Activated CD8-positive, alpha-beta memory T cell treated with anti-CD3 and anti-CD28 coated beads for 48 hours (primary cell): Measurements from ENCODE around the gene CROT.
"Not testable (repeated sequence)": the region's sequence is repeated elsewhere in the genome, so short reads cannot be mapped to it uniquely, and the experiment has no call there.

Experiments used
- DNase-seq, 3 experiments: peaks; one replicate each; pipeline ENCODE4 v3.0.0-alpha.2; 2020; ENCODE audit warnings: low read depth in 2 of 3, low spot score in 2 of 3

Gene CROT, protein sequence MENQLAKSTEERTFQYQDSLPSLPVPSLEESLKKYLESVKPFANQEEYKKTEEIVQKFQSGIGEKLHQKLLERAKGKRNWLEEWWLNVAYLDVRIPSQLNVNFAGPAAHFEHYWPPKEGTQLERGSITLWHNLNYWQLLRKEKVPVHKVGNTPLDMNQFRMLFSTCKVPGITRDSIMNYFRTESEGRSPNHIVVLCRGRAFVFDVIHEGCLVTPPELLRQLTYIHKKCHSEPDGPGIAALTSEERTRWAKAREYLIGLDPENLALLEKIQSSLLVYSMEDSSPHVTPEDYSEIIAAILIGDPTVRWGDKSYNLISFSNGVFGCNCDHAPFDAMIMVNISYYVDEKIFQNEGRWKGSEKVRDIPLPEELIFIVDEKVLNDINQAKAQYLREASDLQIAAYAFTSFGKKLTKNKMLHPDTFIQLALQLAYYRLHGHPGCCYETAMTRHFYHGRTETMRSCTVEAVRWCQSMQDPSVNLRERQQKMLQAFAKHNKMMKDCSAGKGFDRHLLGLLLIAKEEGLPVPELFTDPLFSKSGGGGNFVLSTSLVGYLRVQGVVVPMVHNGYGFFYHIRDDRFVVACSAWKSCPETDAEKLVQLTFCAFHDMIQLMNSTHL

DNA sequence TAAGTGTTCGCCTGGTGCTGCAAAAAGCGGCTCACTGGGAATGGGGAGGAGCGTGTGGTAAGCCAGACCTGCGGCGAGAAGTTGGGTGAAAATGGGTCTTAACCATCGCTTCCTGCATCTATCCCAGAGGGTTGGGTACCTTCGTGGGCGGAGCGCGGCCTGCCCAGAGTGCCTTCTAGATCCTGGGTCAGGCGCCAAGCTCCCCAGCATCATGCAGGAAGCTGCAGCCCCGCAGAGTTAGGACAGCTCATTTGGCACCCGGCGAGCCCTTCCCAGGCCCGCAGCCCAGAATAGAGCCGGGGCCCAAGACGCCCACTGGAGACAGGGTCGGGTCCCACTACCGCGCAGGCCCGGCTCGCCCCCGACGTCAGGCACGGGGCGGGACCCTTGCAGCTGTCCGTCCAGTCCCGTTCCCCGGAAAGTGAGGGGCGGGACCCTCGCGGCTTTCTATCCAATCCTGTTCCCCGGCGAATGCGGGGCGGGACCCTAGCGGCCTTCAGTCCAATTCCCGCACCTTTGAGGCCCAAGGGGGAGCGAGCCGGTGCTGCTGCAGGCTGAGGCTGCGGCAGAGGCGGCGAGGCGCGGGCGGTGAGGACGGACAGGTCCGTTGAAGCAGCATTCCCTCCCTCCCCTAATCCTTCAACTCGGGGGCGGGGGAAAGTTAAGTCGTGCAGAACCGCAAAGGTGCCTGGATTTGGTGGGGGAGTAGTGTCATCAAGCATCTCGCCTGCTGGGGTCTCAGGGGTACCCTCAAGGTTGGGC lies at the start of gene CROT:
CROT (plus strand) TSS at position 499 of the 762 bp plus-strand sequence. CDS start 3,405 bp downstream, outside the sequence.
- DNase-seq = peak; percentile 72 to 86 (median 77)

DNA sequence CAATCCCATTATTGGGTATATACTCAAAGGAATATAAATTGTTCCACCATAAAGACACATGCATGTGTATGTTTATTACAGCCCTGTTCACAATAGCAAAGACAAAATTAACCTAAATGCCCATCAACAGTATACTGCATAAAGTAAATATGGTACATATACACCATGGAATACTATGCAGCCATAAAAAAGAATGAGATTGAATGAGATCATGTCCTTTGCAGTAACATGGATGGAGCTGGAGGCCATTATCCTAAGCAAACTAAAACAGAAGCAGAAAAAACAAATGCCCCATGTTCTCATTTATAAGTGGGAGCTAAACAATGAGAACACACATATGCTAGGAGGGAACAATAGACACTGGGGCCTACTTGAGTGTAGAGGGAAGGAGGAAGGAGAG lies 44.7 kb upstream of the CROT start:
- no peak for DNase-seq

DNA sequence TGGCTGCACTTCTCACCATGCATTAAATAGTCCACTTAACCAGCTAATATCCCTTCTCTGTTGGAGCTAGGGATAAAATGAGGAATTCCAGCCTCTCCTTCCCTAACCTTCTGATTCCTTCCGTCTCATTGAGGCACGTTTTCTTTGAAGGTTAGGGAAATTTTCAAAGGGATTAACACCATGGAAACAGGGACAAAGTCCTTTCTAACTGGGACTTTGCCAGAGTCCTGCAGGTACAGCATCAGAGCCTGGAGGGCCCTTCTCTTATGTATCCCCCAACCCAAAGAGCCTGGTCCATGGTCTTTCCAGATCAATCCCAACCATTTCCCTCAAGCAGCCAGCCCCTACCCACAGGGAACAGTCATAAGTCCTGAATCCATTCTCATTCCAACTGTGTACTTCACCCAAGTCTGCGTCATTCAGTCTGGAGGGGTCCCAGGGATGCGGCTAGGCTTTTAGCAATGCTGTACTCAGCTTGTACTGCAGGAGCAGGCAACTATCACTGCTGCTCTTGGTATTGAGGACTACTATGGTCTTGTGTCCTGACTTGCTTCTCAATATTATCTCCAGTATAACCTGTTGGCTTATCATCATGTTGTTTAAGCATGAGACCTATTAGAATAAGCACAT lies 34.6 kb upstream of the CROT start:
- no peak for DNase-seq

DNA sequence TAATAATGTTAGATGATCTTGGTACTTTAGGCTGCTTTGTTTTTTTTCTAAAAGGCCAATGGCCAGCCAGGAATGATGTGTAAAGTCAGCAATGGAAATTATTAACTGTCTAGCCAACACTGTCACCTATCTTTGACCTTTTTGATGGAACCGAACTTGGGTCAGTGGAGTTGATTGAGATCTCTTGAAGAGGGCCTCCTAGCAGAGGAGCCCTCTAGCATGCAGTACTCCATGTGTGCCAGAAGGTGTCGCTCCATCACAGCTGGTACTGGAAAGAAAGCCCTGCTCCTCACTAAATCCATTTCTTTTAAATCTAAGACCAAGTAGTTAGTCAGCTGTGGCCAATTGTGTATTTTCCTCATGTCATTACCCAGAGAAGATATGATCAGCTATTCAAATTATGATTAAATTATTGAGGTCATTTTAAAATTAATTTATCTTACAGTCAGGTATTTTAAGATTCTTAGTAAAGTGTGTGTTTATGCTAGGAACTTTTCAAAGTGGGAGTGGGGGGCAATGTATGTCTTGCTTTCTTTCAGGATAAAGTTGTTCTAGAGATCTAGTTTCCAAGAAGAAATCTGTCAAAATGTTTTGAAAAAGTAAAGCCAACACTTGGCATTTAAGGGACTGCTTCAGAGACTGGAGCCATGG lies 33.1 kb upstream of the CROT start:
- DNase-seq = peak in 2 of 3 experiments; percentile 14 to 36

DNA sequence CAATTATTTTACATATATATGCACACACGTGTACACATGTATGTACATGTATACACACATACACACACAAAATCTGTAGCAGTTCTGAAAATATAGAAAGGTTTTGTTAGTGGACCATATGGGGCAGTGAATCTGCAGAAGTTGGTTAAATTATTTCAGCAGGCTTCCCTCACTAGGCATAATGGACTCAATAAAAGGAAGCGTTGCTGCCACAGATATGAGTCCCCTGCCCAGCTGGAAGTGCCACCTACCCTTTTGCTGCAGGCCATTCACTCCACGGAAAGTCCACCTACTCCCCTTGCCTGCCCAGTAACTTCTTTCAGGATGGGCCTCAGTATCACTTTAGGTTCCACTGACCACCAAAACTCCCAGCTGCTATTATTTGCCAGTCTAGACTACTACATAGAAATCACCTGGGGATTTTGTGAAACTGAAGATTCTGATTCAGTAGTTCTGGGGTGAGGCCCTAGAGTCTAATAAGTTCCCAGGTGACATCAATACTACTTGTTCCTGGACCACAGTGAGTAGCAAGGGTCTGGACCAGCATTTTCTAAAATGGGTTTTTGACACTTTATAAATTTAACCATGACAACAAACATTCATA lies 29.3 kb upstream of the CROT start:
- DNase-seq = no peak

DNA sequence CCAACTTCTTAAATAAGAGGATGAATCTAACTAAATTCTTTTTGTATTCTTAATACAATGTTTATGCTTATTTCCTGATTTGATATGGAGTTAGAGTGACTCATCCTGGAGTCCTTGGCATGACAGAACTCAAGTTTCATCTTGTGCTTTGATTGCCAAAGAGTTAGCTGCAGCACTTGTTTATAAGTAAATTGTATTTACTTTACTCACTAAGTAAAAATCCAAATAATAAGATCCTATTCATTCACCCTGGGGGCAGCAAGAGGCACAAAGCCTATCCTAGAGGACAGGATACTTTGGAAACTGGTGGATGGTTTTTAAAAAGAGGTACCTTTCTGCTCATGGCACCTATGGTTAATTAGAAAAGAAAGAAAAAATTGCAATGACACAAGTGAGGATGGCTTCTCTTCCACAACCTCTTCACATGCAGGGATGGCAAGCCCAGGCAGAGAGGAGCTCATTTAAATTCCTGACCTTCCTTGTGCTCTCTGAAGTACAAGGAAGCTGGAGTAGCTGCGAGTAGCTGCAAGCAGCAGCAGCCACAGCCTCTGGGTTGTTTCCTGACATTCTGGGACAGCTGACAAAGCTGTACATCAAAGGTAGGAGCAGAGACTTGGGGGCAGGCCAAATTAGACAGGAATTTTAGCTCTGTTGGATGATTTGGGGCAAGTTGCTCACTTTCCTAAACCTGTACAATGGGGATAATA lies 28.5 kb upstream of the CROT start:
- no peak for DNase-seq

DNA sequence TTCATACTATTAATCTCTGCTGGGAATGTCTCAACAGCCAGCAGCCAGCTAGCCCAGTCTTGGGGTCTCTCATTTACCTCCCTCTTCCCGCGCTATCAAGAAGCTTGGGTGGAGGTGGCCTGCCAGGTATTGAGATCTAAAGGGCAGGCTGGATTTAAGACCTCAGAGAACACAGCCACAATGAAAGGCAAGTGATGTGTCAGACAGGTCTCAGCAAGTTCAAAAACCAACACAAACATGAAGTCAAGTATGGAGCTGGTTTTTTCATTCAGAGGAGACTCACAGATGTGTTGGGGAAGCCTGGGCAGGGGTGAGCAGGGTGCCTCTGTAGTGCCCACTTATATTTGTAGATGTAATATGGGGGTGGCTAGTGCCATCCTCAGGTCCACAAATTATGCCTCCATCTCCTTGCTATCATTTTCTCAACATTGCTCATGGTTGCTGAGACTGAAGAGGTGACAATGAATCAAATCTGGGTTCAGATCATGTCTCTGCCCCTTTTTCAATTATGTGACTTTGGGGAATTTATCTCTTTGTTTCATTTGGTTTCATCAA lies 27.7 kb upstream of the CROT start:
- no peak for DNase-seq

DNA sequence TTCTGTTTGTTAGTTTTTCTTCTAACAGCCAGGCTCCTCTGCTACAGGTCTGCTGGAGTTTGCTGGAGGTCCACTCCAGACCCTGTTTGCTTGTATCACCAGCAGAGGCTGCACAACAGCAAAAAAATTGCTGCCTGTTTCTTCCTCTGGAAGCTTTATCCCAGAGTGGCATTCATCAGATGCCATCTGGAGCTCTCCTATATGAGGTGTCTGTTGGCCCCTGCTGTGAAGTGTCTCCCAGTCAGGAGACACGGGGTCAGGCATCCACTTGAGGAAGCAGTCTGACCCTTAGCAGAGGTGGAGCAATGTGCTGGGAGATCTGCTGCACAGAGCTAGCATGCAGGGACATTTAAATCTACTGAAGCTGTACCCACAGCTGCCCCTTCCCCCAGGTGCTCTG lies 26.7 kb upstream of the CROT start:
- no peak for DNase-seq

DNA sequence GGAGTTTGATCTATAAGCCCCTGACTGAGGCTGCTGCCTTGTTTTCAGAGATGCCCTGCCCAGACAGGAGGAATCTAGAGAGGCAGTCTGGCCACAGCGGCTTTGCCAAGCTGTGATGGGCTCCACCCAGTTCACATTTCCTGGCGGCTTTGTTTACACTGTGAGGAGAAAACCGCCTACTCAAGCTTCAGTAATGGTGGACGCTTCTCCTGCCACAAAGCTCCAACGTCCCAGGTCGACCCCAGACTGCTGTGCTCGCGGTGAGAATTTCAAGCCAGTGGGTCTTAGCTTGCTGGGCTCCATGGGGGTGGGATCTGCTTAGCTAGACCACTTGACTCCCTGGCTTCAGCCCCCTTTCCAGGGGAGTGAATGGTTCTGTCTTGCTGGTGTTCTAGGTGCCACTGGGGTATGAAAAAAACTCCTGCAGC lies 26.3 kb upstream of the CROT start:
- DNase-seq = not testable (repeated sequence)

DNA sequence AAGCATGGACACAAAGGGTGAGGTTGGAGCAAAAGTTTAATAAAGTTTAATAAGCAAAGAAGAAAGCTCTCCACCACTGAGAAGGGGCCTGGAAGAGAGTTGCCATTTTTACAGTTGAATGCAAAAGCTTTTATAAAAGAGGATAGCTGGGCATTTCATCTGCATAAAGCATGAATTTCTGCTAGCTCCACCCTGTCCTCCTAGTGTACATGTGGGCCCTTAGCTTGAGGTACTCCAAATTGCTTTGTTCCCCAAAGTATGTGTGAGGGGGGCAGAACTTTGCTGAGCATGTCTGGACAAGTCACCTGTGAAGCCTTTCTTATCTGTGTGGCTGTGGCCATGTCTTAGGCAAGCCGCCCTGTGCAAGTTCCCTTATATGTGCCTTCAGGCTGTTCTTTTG lies 22.6 kb upstream of the CROT start:
- DNase-seq = no peak

DNA sequence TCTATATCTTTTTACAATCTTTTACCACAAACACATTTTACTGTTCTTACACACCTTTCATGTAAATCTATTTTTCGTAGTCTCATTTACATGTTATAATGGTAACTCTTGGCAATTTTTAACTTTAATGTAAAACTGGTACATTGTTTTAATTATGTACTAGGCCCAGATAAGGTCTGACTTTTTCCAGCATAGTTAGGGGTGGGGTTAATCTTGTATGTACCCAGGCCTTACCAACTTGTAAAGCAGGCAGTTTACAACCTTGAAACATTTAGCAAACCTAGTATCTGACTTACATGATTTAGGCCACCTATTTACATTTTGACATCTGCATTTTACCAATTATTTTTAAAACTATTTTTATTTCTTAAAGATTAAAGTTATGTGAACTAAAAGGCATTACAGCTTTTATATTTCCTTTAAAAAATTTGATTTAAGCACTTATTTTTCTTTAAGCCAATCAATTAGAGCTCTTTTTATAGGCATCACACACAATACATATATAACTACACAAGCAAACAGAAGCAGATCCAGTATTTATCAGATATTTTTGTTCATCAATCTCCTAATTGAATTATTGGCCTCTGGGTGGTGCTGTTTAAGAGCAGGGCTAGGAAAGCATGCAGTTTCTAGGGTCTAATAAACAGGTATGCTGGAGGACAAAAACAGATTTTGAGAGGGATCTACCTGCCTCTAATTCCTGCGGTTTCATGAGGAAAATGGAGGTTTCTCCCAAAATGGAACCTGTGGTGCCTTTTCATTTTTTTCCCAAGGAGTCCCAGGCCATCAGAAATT lies 19.7 kb upstream of the CROT start:
- no peak for DNase-seq

DNA sequence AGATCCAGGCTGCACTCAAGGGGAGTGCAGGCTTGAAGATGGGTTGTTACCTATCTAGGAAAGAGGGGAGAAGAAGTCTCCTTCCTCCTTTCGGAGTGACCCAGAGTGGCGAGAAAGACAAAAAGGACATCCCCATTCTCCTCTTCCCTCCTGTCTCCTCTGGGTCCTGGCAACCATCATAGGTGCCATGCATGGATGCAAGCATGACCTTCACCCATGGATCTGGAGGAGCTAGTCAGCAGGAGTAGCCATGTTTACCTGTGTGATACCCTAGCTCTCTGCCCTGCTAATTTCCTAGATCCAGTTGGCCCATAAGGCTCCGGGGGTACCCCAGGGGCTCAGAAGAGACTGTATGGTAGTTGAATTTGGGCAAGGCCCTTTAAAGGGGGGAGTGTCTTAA lies 17.2 kb upstream of the CROT start:
- DNase-seq = no peak

DNA sequence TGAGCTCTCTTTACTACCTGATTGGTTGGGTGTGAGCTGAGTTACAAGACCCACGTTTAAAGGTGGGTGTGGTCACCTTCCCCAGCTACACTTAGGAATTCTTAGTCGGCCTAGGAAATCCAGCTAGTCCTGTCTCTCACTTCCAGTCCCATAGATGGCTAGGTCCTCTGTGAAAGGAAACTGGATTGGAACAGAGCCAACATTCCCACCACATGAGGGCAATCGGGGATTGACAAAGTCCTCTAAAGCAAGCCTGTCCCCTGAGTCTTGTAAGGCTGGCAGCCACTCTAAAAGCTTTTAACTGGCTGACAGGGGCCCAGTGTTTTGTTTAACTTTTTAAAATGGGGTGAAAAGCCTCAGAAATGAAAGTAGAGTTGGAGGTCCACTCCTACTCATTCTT lies 15.1 kb upstream of the CROT start:
- no peak for DNase-seq

DNA sequence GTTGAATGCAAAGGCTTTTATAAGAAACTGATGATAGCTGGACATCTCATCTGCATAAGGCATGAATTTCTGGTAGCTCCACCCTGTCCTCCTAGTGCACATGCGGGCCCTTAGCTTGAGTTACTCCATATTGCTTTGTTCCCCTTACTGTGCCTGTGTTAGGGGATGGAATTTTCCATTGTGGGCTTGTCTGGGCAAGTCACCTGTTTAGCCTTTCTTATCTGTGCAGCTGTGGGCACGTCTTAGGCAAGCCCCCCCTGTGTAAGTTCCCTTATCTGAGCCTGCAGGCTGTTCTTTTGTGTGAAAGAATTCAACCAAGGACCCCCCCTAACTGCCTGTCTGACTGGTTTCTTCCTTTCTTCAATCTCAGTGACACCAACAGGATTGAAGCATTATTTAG lies 14.5 kb upstream of the CROT start:
- no peak for DNase-seq

DNA sequence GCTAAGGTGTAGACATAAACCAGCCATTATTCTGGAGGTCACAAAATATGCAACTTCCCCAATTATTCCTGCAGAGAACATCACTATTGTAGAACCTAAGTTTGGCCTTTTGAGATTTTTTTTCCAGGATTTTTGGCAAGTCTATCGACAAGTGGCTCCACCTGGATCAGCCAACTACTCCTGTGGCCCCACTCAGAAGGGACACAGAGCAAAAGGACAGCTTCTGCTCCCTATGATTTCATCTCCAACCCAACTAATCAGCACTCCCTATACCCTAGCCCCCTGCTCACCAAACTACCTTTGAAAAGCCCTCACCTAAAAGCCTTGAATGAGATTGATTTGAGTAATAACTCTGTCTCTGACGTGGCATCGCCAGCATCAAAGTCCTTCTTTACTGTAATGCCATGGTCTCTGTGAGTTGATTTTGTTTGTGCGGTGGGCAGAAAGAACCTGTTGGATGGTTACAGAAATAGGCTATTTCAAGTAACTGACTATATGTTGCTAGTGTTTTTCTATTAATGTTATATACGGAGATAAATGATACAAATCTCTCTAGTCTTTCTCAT lies 13.7 kb upstream of the CROT start:
- no peak for DNase-seq

DNA sequence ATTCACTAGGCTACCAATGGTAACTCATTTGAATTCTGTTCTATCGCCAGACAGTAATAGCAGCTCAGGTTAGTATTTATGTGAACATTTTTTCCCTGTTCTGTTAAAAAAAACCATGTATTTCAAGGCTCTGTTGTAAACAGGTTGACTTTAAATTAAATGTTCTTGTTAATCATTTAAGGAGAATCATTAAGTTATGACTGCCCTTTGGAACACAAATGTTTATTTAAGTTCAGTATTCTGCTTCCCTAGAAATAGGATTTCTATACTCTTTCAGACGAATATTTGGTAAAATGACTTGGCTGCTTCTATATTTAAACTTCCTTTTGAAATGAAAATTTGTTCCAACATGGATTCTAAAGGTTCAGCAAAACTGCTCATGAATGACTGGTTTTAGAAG lies 13.1 kb upstream of the CROT start:
- DNase-seq = no peak

DNA sequence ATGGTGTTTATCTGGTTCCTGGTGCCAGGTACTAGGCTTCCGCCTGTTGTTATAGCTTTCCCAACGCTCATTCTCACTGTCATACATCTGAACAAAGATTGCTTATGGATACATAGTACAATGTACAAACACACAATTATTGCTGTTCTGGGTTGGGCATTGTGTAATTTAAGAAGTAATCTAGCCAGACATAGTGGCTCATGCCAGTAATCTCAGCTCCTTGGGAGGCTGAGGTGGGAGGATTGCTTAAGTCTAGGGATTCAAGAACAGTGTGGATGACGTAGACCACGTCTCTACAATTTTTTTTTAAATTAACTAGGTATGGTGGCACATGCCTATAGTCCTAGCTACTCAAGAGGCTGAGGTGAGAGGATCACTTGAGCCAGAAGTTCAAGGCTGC lies 9.3 kb upstream of the CROT start:
- no peak for DNase-seq

DNA sequence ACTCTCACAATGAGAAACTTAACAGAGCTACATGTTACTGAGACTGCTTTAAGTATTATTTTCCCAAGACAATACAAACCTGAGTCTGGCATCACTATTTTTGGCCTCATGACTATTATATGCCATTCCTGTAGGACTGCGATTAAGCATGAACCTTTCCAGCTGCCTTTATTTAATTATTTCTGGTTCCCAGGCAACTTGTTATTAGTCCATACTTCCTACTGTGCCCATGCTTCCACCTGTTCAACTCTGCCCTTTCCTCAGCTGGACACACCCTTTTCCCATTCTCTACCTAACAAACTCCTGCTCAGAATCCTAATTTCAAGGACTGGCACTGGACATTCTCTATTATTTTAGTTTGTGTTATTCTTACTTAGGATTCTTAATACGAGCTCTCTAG lies 8.1 kb upstream of the CROT start:
- no peak for DNase-seq
